Stimulated activated naive CD8-positive, alpha-beta T cell treated with anti-CD3 and anti-CD28 coated beads, Interleukin-15, amount 100 ng/mL, for 72 hours (primary cell): Measurements from ENCODE around the gene SIPA1L3.
A peak's percentile ranks its signal among the peaks of the same experiment; 100 is the strongest.

Experiments used
- ATAC-seq: fragments of 150-1000 bp; cut with Tn5 transposase; 2 replicates; pipeline ENCODE4 v1.10.0; 2021; ENCODE audit warnings: mild to moderate bottlenecking, moderate library complexity
- DNase-seq, 2 donors: peaks; one replicate each; pipeline ENCODE4 v3.0.0; 2021 to 2022
- H3K27ac Mint-ChIP-seq, 2 donors: one replicate each; pipeline ENCODE4 v1.8.0; 2022; ENCODE audit warnings: mild to moderate bottlenecking in 2 of 2, mixed read lengths in 2 of 2, moderate library complexity in 2 of 2
- H3K27me3 Mint-ChIP-seq: one replicate; pipeline ENCODE4 v1.8.0; 2022; ENCODE audit warnings: mixed read lengths
- H3K4me1 Mint-ChIP-seq: one replicate; pipeline ENCODE4 v1.8.0; 2022; ENCODE audit warnings: mild to moderate bottlenecking, mixed read lengths
- H3K4me3 Mint-ChIP-seq, 2 donors: one replicate each; pipeline ENCODE4 v1.8.0; 2022; ENCODE audit warnings: mild to moderate bottlenecking in 2 of 2, mixed read lengths in 2 of 2, moderate library complexity in 1 of 2
- H3K9me3 Mint-ChIP-seq, 2 donors: one replicate each; pipeline ENCODE4 v1.8.0; 2022; ENCODE audit warnings: mixed read lengths in 2 of 2

Gene SIPA1L3

DNA sequence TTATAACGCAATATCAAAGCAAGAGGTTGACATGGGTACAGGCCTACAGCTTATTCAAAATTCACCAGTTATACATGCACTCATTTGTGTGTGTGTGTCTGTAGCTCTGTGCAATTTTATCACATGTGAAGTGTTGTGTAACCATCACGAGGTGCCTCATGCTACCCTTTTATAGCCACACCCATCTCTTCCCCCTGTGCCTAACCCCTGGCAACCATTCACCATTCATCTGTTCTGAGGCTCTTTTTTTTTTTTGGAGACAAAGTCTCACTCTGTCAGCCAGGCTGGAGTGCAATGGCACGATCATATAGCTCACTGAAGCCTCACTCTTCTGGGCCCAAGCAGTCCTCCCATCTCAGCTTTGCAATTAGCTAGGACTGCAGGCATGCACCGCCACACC is 238.6 kb downstream of the SIPA1L3 start:
- Mint-ChIP-seq H3K27me3 (no peaks in the 10 kb centered on the region), H3K9me3 (no peaks in the 10 kb centered on the region), H3K4me1 (peaks cover 26% of the 10 kb centered on the region), H3K27ac (no peak overlapping the region), H3K4me3 (no peak overlapping the region)
- ATAC-seq (no peak), DNase-seq (no peak)

DNA sequence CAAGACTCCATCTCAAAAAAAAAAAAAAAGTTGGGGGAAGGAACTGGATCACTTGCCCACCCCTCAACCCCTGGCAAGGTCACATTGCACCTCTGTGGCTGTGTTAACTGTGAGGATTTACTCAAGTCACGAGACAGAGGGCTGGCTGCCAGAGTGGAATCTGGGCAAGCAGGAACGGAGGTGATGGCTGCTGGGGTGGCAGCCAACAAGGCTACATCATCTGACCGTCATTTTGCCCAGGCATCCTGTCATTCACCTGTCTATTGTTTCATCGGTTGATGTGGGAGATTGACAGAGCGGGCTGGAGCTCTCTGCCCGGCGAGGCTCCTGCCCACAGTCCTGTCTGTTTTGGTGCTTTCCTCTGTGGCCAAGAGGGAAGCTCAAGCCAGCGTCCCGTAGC is 241.3 kb downstream of the SIPA1L3 start:
- Mint-ChIP-seq H3K9me3 (no peaks in the 10 kb centered on the region), H3K27me3 (no peaks in the 10 kb centered on the region), H3K27ac (no peak overlapping the region), H3K4me1 (peaks cover 13% of the 10 kb centered on the region), H3K4me3 (no peak overlapping the region)
- DNase-seq (no peak), ATAC-seq (no peak)

DNA sequence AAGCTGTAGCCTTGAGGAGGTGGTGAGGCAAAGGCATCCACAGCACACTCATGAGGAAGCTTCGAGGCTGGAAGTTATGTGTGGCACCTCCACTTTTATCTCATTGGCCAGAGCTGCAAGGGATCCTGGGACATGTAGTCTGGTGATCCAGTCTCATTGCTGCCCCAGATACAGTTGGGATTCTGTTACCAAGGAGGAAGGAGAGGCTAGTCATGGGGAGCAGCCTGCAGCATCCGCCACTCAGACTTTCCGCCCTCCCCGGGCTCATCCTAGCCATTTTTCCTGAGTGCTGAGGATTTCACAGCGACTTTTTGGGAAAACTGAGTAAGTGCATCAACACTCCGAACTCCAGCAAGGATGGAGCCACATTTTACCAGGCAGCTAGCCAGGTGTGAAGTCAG is 242.7 kb downstream of the SIPA1L3 start:
- Mint-ChIP-seq H3K27me3 (no peaks in the 10 kb centered on the region), H3K4me1 (peaks cover 3% of the 10 kb centered on the region), H3K4me3 (no peak overlapping the region), H3K9me3 (no peaks in the 10 kb centered on the region), H3K27ac (no peak overlapping the region)
- ATAC-seq (no peak), DNase-seq (no peak)

DNA sequence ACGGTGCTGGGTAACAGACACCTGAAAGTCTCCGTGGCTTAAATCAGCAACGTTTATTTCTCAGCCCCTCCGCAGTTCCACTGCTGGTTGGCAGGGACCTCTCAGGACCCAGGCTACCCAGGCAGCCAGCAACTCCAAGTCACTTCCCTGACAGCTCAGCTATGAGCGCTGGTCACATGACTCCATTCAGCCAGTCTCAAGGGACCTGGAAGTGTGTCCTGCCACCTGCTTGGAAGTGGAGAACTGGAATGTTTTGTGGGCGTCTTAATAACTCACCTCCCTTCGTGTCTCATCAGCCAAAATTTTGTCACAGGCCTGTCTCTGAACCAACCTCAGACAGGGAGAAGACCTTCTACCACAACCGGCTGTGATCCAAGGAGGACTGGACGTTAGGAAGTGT is 244.2 kb downstream of the SIPA1L3 start:
- no peak overlapping the region for H3K27ac Mint-ChIP-seq
- H3K4me1 Mint-ChIP-seq: no peaks in the 10 kb centered on the region
- DNase-seq: no peak
- H3K27me3 Mint-ChIP-seq: no peaks in the 10 kb centered on the region
- no peaks in the 10 kb centered on the region for H3K9me3 Mint-ChIP-seq
- no peak for ATAC-seq
- no peak overlapping the region for H3K4me3 Mint-ChIP-seq

DNA sequence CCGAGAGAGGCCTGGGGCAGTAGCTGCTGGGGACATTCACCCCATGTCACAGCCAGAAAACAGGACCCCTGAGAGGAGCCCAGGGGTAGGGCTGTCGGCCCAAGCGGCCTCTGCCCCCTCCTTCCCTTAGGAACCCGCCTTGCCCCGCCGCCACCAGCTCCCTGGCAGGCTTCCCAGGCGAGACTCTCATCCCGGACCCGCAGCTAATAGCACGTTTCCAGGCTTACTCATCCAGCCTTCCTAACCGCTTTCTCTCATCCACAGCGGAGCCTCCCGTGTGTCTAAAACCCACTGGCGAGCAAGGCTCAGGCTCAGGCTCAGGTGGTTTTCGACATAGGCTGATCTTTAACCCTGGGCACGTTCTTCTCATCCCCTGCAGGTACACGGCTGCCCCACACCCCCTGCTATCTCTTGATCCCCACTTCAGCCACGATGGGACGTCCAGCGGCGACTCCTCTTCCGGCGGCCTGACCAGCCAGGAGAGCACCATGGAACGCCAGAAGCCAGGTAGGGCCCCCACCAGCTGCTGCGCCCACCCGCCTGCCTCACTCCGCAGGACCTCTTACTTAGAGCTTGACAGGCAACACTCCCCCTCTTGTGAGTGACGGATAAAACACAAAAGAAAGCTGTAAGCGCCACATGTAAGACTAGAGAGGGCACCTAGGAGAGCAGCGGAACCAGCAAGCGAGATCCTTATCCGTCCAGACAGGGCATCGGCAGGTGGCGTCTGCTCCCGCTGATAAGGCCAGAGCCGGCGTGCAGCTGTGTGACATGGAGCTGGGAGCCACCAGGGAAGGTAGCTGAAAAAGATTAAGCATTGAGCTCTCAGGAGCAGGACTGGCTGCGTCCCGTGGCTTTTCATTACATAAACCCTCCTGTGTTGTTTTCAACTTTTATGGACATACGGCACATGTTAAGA is 245.7 kb downstream of the SIPA1L3 start:
- Mint-ChIP-seq H3K4me1 (no peaks in the 10 kb centered on the region), H3K9me3 (no peaks in the 10 kb centered on the region), H3K27me3 (no peaks in the 10 kb centered on the region), H3K4me3 (no peak overlapping the region), H3K27ac (no peak overlapping the region)
- DNase-seq (no peak), ATAC-seq (no peak)

DNA sequence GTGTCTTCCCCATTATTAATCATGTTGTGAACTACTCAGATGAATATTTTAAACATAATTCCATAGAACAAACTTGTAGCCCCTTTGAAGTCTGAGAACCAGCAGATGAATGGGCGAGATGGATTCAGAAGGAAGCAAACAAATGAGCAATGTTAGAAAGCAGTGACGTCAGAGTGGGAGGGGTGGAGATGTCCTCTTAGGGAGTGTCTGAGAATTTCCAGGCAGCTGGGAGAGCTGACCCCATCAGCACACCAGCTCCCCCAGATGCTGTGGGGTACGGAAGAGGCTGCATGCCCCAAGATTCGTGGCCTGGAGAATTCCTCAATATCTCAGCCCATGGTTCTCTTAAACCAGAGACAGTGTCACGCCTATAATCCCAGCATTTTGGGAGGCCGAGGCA is 248.4 kb downstream of the SIPA1L3 start:
- H3K27me3 Mint-ChIP-seq: no peaks in the 10 kb centered on the region
- peak overlapping the region in 1 of 2 donors; percentile 75 for H3K27ac Mint-ChIP-seq
- no peak overlapping the region for H3K4me3 Mint-ChIP-seq
- ATAC-seq (no peak), DNase-seq (no peak)
- H3K9me3 Mint-ChIP-seq: no peaks in the 10 kb centered on the region
- no peaks in the 10 kb centered on the region for H3K4me1 Mint-ChIP-seq

DNA sequence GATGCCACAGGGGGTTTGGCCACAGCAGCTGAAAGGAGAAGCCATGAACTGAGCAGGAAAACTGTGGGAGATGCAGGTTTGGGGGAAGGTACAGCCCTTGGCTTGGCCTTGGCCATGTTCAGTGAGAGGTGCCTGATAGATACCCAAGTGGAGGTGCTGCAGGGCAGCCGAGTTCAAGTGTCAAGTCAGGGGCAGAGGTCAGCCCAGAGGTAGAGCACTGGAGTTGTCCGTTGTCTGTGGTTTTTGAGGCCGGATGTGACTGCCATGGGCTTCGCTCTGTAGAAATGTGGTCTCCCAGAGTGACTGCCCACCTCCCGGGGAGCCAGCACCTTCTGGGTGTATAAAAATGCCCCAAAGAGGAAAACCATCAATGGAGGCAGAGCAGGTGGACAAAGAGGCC is 251.7 kb downstream of the SIPA1L3 start:
- Mint-ChIP-seq H3K4me1 (no peaks in the 10 kb centered on the region), H3K27ac (no peak overlapping the region), H3K4me3 (no peak overlapping the region), H3K27me3 (no peaks in the 10 kb centered on the region), H3K9me3 (peaks cover 0 to 7% of the 10 kb centered on the region in 2 donors)
- ATAC-seq (no peak), DNase-seq (no peak)

DNA sequence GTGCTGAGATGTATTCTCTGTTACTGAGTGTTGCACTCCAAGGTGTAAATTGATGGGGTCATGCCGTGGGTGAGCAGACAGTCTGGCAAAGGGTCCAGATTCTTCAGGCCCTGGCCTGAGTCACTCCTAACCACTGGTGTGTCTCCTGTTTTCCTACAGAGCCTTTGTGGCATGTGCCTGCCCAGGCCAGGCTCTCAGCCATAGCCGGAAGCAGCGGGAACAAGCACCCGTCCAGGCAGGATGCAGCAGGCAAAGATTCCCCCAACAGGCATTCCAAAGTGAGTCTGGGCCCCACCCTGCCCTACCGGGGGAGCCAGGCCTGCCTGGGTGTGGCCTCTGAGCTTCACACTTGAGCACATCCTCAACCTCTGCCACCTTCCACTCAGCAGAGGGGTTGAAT is 255.1 kb downstream of the SIPA1L3 start:
- Mint-ChIP-seq H3K4me3 (no peak overlapping the region), H3K9me3 (peaks cover 0 to 7% of the 10 kb centered on the region in 2 donors), H3K4me1 (no peaks in the 10 kb centered on the region), H3K27me3 (no peaks in the 10 kb centered on the region), H3K27ac (no peak overlapping the region)
- DNase-seq (no peak), ATAC-seq (no peak)

DNA sequence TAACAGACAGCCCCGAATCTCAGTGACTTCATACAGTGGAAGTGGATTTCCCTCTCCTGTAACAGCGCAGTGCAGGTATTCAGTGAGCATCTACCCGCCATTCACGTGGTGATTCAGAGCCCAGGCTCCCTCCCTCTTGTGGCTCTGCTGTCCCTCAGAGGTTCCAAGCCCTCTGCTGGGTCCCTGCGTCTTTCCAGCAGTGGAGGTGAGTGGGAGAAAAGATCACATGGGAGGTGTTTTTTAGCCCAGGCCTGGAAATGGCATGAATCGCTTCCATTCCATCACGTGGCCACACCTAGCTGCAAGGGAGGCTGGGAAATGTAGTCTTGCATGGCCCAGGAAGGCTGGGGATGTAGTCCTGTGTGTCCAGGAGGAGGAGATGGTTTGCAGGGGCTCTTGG is 255.6 kb downstream of the SIPA1L3 start:
- H3K4me3 Mint-ChIP-seq: no peak overlapping the region
- H3K27ac Mint-ChIP-seq: no peak overlapping the region
- peaks cover 0 to 7% of the 10 kb centered on the region in 2 donors for H3K9me3 Mint-ChIP-seq
- DNase-seq (no peak), ATAC-seq (no peak)
- no peaks in the 10 kb centered on the region for H3K4me1 Mint-ChIP-seq
- no peaks in the 10 kb centered on the region for H3K27me3 Mint-ChIP-seq

DNA sequence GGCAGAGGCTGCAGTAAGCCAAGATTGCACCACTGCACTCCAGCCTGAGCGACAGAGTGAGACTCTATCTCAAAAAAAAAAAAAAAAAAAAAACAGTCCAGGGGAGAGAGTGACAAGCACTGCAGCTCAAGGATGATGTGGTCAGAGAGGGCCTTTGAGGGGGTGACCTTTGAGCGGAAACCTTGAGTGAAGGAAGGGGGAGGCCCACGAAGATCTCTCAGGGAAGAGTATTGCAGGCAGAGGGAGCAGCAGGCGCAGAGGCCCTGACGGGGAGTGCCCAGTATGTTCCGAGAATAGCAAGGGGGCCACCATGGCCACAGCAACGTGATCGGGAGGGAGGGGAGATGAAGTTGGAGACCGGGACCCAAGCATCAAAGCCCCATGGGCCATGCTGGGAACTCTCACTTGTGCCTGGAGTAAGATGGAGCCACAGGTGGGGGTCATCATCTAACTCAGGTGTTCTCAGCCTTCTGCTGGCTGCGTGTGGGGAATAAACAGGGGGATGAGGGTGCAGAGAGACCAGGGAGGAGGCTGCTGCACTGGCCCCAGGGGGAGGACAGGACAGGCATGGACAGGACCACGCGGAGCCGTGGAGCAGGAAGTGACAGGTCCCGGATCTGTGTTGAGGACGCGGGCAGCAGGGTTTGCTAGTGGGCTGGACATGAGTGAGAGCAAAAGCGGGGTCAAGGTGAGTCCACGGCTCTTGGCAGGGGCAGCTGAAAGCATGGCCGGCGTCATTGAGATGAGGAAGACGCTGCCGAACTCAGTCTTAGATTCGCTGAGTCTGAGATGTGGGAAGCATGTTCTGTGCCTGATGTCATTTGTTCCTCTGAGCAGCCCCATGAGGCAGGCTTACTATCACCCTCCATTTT is 256.6 kb downstream of the SIPA1L3 start:
- no peak for DNase-seq
- Mint-ChIP-seq H3K4me1 (no peaks in the 10 kb centered on the region), H3K9me3 (peaks cover 0 to 7% of the 10 kb centered on the region in 2 donors), H3K27me3 (no peaks in the 10 kb centered on the region), H3K27ac (peak overlapping the region; percentile 55 to 80), H3K4me3 (peak overlapping the region in 1 of 2 donors; percentile 20)
- no peak for ATAC-seq

DNA sequence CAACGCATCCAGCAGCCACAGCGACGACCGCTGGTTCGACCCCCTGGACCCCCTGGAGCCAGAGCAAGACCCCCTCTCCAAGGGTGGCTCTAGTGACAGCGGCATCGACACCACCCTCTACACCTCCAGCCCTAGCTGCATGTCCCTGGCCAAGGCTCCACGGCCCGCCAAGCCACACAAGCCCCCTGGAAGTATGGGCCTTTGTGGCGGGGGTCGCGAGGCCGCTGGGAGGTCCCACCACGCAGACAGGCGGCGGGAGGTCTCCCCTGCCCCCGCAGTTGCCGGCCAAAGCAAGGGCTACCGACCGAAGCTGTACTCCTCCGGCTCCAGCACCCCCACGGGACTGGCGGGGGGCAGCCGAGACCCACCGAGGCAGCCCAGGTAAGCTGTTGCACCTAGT is 257.5 kb downstream of the SIPA1L3 start:
- DNase-seq (no peak), ATAC-seq (no peak)
- Mint-ChIP-seq H3K9me3 (peaks cover 0 to 7% of the 10 kb centered on the region in 2 donors), H3K4me1 (no peaks in the 10 kb centered on the region), H3K27me3 (no peaks in the 10 kb centered on the region), H3K4me3 (no peak overlapping the region), H3K27ac (no peak overlapping the region)

DNA sequence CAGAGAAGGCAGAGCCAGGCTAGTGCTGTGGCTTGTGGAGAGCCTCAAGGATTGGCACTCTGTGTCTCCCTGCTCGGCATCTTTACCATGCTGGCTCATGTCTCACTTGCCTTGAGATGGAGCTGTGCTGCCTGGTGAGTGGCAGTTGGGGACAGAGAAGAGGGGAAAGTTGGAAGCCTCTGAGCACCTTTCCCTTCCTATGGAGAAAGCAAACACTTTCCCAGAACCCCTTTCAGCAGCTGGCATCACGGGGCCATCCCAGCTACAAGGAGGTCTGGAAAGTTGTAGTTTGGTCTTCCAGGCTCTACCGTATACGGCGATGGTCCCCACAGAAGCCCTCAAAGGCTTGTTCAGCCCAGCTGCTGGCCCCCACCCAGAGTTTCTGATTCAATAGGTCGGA is 258.3 kb downstream of the SIPA1L3 start:
- H3K4me3 Mint-ChIP-seq: no peak overlapping the region
- no peak for ATAC-seq
- H3K9me3 Mint-ChIP-seq: peaks cover 0 to 7% of the 10 kb centered on the region in 2 donors
- H3K4me1 Mint-ChIP-seq: no peaks in the 10 kb centered on the region
- H3K27ac Mint-ChIP-seq: no peak overlapping the region
- H3K27me3 Mint-ChIP-seq: no peaks in the 10 kb centered on the region
- no peak for DNase-seq

DNA sequence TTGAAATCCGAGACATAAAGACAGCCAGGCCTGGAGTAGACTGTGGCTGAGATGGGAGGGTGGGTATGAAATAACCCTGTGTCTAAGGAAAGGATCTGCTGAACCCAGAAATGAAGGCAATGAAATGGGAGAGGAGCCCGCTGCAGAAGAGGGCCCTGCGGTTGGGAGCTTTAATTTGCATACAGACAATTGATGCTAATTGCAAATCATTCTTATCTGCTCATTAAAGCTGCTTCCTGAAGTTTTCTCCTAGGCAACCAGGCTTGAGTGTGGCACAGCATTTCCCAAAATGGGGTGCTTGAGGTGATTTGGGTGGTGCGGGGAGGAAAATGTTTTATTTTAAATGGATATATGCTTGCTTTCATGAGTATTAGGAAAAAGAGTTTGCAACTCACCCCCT is 261.6 kb downstream of the SIPA1L3 start:
- Mint-ChIP-seq H3K27ac (no peak overlapping the region), H3K4me3 (no peak overlapping the region), H3K4me1 (no peaks in the 10 kb centered on the region), H3K9me3 (no peaks in the 10 kb centered on the region), H3K27me3 (no peaks in the 10 kb centered on the region)
- ATAC-seq (no peak), DNase-seq (no peak)

DNA sequence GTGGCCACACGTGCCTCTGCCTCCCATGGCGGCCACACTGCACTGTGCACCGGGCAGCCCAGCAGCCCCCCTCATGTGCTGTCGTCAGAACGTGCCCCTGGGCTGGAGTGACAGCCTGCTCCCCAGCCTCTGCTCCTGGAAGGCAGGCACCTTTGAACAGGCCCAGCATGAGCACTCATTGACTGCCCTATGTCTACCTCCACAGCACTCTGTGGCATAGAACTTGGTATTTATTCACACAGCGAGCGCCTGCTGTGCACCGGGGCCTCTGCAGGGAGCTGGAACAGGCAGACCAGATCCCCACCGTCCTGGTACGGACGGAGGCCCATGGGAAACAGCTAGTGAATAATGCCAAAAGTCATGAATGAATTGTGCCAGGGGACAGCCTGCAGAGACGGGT is 263.3 kb downstream of the SIPA1L3 start:
- no peak overlapping the region for H3K4me3 Mint-ChIP-seq
- no peaks in the 10 kb centered on the region for H3K9me3 Mint-ChIP-seq
- no peak for ATAC-seq
- H3K27ac Mint-ChIP-seq: no peak overlapping the region
- no peaks in the 10 kb centered on the region for H3K4me1 Mint-ChIP-seq
- H3K27me3 Mint-ChIP-seq: no peaks in the 10 kb centered on the region
- no peak for DNase-seq

DNA sequence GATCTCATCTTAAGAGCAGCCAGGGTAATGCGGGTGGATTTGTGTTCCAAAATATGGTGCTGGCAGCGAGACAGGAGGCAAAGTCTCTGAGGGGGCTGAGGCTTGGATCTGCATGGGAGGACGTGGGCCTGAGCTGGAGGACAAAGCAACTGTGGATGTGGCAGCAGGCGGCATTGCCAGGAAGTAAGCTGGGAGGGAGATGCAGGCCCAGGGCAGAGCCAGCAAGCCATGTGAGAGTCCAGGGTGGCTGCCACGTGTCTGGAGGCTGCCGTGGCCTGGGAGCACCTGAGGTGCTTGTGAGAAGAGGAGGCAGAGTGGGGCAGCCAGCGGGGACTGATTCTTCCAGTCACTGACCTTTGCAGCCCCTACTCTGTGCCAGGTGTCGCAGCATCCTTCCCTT is 265.0 kb downstream of the SIPA1L3 start:
- no peak overlapping the region for H3K27ac Mint-ChIP-seq
- ATAC-seq (no peak), DNase-seq (no peak)
- H3K4me1 Mint-ChIP-seq: no peaks in the 10 kb centered on the region
- H3K4me3 Mint-ChIP-seq: no peak overlapping the region
- H3K27me3 Mint-ChIP-seq: no peaks in the 10 kb centered on the region
- H3K9me3 Mint-ChIP-seq: no peaks in the 10 kb centered on the region
